ENCODE measurements around the gene IWS1.
"Not testable (repeated sequence)": the region's sequence is repeated elsewhere in the genome, so short reads cannot be mapped to it uniquely, and the experiment has no call there.

Gene IWS1

GRCh38 chr2:127572841-127573240 lies 46.6 kb upstream of the IWS1 start:
- Histone ChIP-seq H3K36me3 (ENCODE audit: control insufficient read depth in 4 of 4, insufficient read depth in 4 of 4, low read length in 3 of 4) (no peaks in the 10 kb centered on the region), H3K4me3 (ENCODE audit: control insufficient read depth in 1 of 7, extremely low read depth in 1 of 7, insufficient read depth in 4 of 7, low read depth in 2 of 7, low read length in 6 of 7) (no peak overlapping the region), H3K27me3 (replicated peaks in 2 of 5; ENCODE audit: control insufficient read depth in 4 of 5, insufficient read depth in 5 of 5, low read length in 4 of 5) (no peaks in the 10 kb centered on the region), H3K27ac (ENCODE audit: insufficient read depth in 1 of 2, low read depth in 1 of 2, low read length in 2 of 2, poor library complexity in 1 of 2, severe bottlenecking in 2 of 2) (no peak overlapping the region), H3K4me1 (ENCODE audit: control extremely low read depth in 1 of 4, control insufficient read depth in 4 of 4, insufficient read depth in 4 of 4, low read length in 3 of 4) (peaks cover 0 to 24% (median 14%) of the 10 kb centered on the region in 4 experiments), H3K9me3 (ENCODE audit: control extremely low read depth in 1 of 5, control insufficient read depth in 4 of 5, insufficient read depth in 2 of 5, low read depth in 1 of 5, low read length in 4 of 5) (no peaks in the 10 kb centered on the region)
- ChIA-PET CTCF (no interaction called here), POLR2A (no interaction called here)
- no peak for DNase-seq
- WGBS (ENCODE audit: insufficient coverage), result 100% methylated on average over 4 of the region's 5 CpGs

- H3K4me1 ChIP-seq (ENCODE audit: control extremely low read depth in 1 of 4, control insufficient read depth in 4 of 4, insufficient read depth in 4 of 4, low read length in 3 of 4), result peaks cover 0 to 24% (median 14%) of the 10 kb centered on the region in 4 experiments
- H3K36me3 ChIP-seq (ENCODE audit: control insufficient read depth in 4 of 4, insufficient read depth in 4 of 4, low read length in 3 of 4); H3K27me3 ChIP-seq (replicated peaks in 2 of 5; ENCODE audit: control insufficient read depth in 4 of 5, insufficient read depth in 5 of 5, low read length in 4 of 5); H3K4me3 ChIP-seq (ENCODE audit: control insufficient read depth in 1 of 7, extremely low read depth in 1 of 7, insufficient read depth in 4 of 7, low read depth in 2 of 7, low read length in 6 of 7); DNase-seq; CTCF ChIA-PET; H3K27ac ChIP-seq (ENCODE audit: insufficient read depth in 1 of 2, low read depth in 1 of 2, low read length in 2 of 2, poor library complexity in 1 of 2, severe bottlenecking in 2 of 2); POLR2A ChIA-PET; H3K9me3 ChIP-seq (ENCODE audit: control extremely low read depth in 1 of 5, control insufficient read depth in 4 of 5, insufficient read depth in 2 of 5, low read depth in 1 of 5, low read length in 4 of 5): not testable (repeated sequence)
- WGBS (ENCODE audit: insufficient coverage), result no CpG with 5 or more reads among the region's 2 CpGs
These were observed 46.1 kb upstream of the IWS1 start for GRCh38 chr2:127572352-127572751.

GRCh38 chr2:127570282-127571250 lies 44.3 kb upstream of the IWS1 start:
- no peak overlapping the region for H3K27ac ChIP-seq (ENCODE audit: insufficient read depth in 1 of 2, low read depth in 1 of 2, low read length in 2 of 2, poor library complexity in 1 of 2, severe bottlenecking in 2 of 2)
- POLR2A ChIA-PET, result no interaction called here
- CTCF ChIA-PET, result interaction anchor here (1.2 kb wide), 1 partner anchor 21 kb away, joined by 3 read pairs; no protein-coding TSS in a partner anchor

GRCh38 chr2:127569666-127570065 lies 43.4 kb upstream of the IWS1 start:
- no peaks in the 10 kb centered on the region for H3K36me3 ChIP-seq (ENCODE audit: control insufficient read depth in 4 of 4, insufficient read depth in 4 of 4, low read length in 3 of 4)
- 95% methylated on average over 4 of the region's 6 CpGs for WGBS (ENCODE audit: insufficient coverage)
- POLR2A ChIA-PET, result no interaction called here
- peaks cover 0 to 2% (median 0%) of the 10 kb centered on the region in 4 experiments for H3K4me1 ChIP-seq (ENCODE audit: control extremely low read depth in 1 of 4, control insufficient read depth in 4 of 4, insufficient read depth in 4 of 4, low read length in 3 of 4)
- no peaks in the 10 kb centered on the region for H3K27me3 ChIP-seq (replicated peaks in 2 of 5; ENCODE audit: control insufficient read depth in 4 of 5, insufficient read depth in 5 of 5, low read length in 4 of 5)
- CTCF ChIA-PET, result interaction anchor here (1.2 kb wide), 1 partner anchor 22 kb away, joined by 3 read pairs; no protein-coding TSS in a partner anchor
- H3K4me3 ChIP-seq (ENCODE audit: control insufficient read depth in 1 of 7, extremely low read depth in 1 of 7, insufficient read depth in 4 of 7, low read depth in 2 of 7, low read length in 6 of 7), result no peak overlapping the region
- H3K9me3 ChIP-seq (ENCODE audit: control extremely low read depth in 1 of 5, control insufficient read depth in 4 of 5, insufficient read depth in 2 of 5, low read depth in 1 of 5, low read length in 4 of 5), result no peaks in the 10 kb centered on the region
- DNase-seq, result no peak
- H3K27ac ChIP-seq (ENCODE audit: insufficient read depth in 1 of 2, low read depth in 1 of 2, low read length in 2 of 2, poor library complexity in 1 of 2, severe bottlenecking in 2 of 2), result no peak overlapping the region

More at GRCh38 chr2:127570282-127571250, 44.3 kb upstream of the IWS1 start:
- Histone ChIP-seq H3K4me3 (ENCODE audit: control insufficient read depth in 1 of 7, extremely low read depth in 1 of 7, insufficient read depth in 4 of 7, low read depth in 2 of 7, low read length in 6 of 7) (no peak overlapping the region), H3K36me3 (ENCODE audit: control insufficient read depth in 4 of 4, insufficient read depth in 4 of 4, low read length in 3 of 4) (no peaks in the 10 kb centered on the region), H3K9me3 (ENCODE audit: control extremely low read depth in 1 of 5, control insufficient read depth in 4 of 5, insufficient read depth in 2 of 5, low read depth in 1 of 5, low read length in 4 of 5) (no peaks in the 10 kb centered on the region), H3K27me3 (replicated peaks in 2 of 5; ENCODE audit: control insufficient read depth in 4 of 5, insufficient read depth in 5 of 5, low read length in 4 of 5) (no peaks in the 10 kb centered on the region), H3K4me1 (ENCODE audit: control extremely low read depth in 1 of 4, control insufficient read depth in 4 of 4, insufficient read depth in 4 of 4, low read length in 3 of 4) (peaks cover 0 to 9% (median 3%) of the 10 kb centered on the region in 4 experiments)
- DNase-seq, result no peak
- WGBS (ENCODE audit: insufficient coverage), result 94% methylated on average over 17 of the region's 18 CpGs

GRCh38 chr2:127568128-127568527 lies 41.8 kb upstream of the IWS1 start:
- Histone ChIP-seq H3K9me3 (ENCODE audit: control extremely low read depth in 1 of 5, control insufficient read depth in 4 of 5, insufficient read depth in 2 of 5, low read depth in 1 of 5, low read length in 4 of 5) (no peaks in the 10 kb centered on the region), H3K27me3 (replicated peaks in 2 of 5; ENCODE audit: control insufficient read depth in 4 of 5, insufficient read depth in 5 of 5, low read length in 4 of 5) (no peaks in the 10 kb centered on the region), H3K4me3 (ENCODE audit: control insufficient read depth in 1 of 7, extremely low read depth in 1 of 7, insufficient read depth in 4 of 7, low read depth in 2 of 7, low read length in 6 of 7) (no peak overlapping the region), H3K4me1 (ENCODE audit: control extremely low read depth in 1 of 4, control insufficient read depth in 4 of 4, insufficient read depth in 4 of 4, low read length in 3 of 4) (no peaks in the 10 kb centered on the region), H3K36me3 (ENCODE audit: control insufficient read depth in 4 of 4, insufficient read depth in 4 of 4, low read length in 3 of 4) (no peaks in the 10 kb centered on the region), H3K27ac (ENCODE audit: insufficient read depth in 1 of 2, low read depth in 1 of 2, low read length in 2 of 2, poor library complexity in 1 of 2, severe bottlenecking in 2 of 2) (no peak overlapping the region)
- no peak for DNase-seq
- ChIA-PET POLR2A (no interaction called here), CTCF (interaction anchor here (1.0 to 1.4 kb wide), 4 partner anchors 10 to 27 kb away, joined by 3 to 5 read pairs (median 4); no protein-coding TSS in a partner anchor)
- WGBS (ENCODE audit: insufficient coverage), result 95% methylated on average over 6 of the region's 6 CpGs

GRCh38 chr2:127567351-127567854 lies 41.1 kb upstream of the IWS1 start:
- Histone ChIP-seq H3K4me1 (ENCODE audit: control extremely low read depth in 1 of 4, control insufficient read depth in 4 of 4, insufficient read depth in 4 of 4, low read length in 3 of 4) (no peaks in the 10 kb centered on the region), H3K36me3 (ENCODE audit: control insufficient read depth in 4 of 4, insufficient read depth in 4 of 4, low read length in 3 of 4) (no peaks in the 10 kb centered on the region), H3K27me3 (replicated peaks in 2 of 5; ENCODE audit: control insufficient read depth in 4 of 5, insufficient read depth in 5 of 5, low read length in 4 of 5) (no peaks in the 10 kb centered on the region), H3K9me3 (ENCODE audit: control extremely low read depth in 1 of 5, control insufficient read depth in 4 of 5, insufficient read depth in 2 of 5, low read depth in 1 of 5, low read length in 4 of 5) (no peaks in the 10 kb centered on the region), H3K27ac (ENCODE audit: insufficient read depth in 1 of 2, low read depth in 1 of 2, low read length in 2 of 2, poor library complexity in 1 of 2, severe bottlenecking in 2 of 2) (no peak overlapping the region), H3K4me3 (ENCODE audit: control insufficient read depth in 1 of 7, extremely low read depth in 1 of 7, insufficient read depth in 4 of 7, low read depth in 2 of 7, low read length in 6 of 7) (no peak overlapping the region)
- ChIA-PET CTCF (interaction anchor here (1.0 to 1.4 kb wide), 4 partner anchors 11 to 27 kb away, joined by 3 to 5 read pairs (median 4); no protein-coding TSS in a partner anchor), POLR2A (no interaction called here)
- DNase-seq, result no peak
- WGBS (ENCODE audit: insufficient coverage), result 90% methylated on average over 2 of the region's 5 CpGs

- Histone ChIP-seq H3K36me3 (ENCODE audit: control insufficient read depth in 4 of 4, insufficient read depth in 4 of 4, low read length in 3 of 4) (no peaks in the 10 kb centered on the region), H3K4me1 (ENCODE audit: control extremely low read depth in 1 of 4, control insufficient read depth in 4 of 4, insufficient read depth in 4 of 4, low read length in 3 of 4) (no peaks in the 10 kb centered on the region), H3K27me3 (replicated peaks in 2 of 5; ENCODE audit: control insufficient read depth in 4 of 5, insufficient read depth in 5 of 5, low read length in 4 of 5) (no peaks in the 10 kb centered on the region), H3K27ac (ENCODE audit: insufficient read depth in 1 of 2, low read depth in 1 of 2, low read length in 2 of 2, poor library complexity in 1 of 2, severe bottlenecking in 2 of 2) (no peak overlapping the region), H3K4me3 (ENCODE audit: control insufficient read depth in 1 of 7, extremely low read depth in 1 of 7, insufficient read depth in 4 of 7, low read depth in 2 of 7, low read length in 6 of 7) (no peak overlapping the region), H3K9me3 (ENCODE audit: control extremely low read depth in 1 of 5, control insufficient read depth in 4 of 5, insufficient read depth in 2 of 5, low read depth in 1 of 5, low read length in 4 of 5) (no peaks in the 10 kb centered on the region)
- WGBS (ENCODE audit: insufficient coverage), result 100% methylated on average over 7 of the region's 10 CpGs
- POLR2A ChIA-PET, result no interaction called here
- DNase-seq, result no peak
- CTCF ChIA-PET, result interaction anchor here (1.4 kb wide), 1 partner anchor 25 kb away, joined by 5 read pairs; no protein-coding TSS in a partner anchor
These were observed 40.3 kb upstream of the IWS1 start for GRCh38 chr2:127566576-127566975.

Measured in common myeloid progenitor, CD34-positive (primary cell).